NCI-H345 treated with DMSO at 0.1 percent for 48 hours (cell line): ENCODE measurements around the gene STARD7.

ENCODE experiments used
- DNase-seq: peaks from one replicate; lab custom pipeline; 2025; ENCODE audit not compliant: unreplicated experiment; lab: John Stamatoyannopoulos, UW

The STARD7 gene

GRCh38 chr2:96137321-96138178, 71.1 kb downstream of the STARD7 start:
- no peak for DNase-seq

- DNase-seq: no peak
Measured at GRCh38 chr2:96136129-96136720, 72.4 kb downstream of the STARD7 start.

- no peak for DNase-seq
Measured at GRCh38 chr2:96135621-96136020, 73.0 kb downstream of the STARD7 start.

DNA sequence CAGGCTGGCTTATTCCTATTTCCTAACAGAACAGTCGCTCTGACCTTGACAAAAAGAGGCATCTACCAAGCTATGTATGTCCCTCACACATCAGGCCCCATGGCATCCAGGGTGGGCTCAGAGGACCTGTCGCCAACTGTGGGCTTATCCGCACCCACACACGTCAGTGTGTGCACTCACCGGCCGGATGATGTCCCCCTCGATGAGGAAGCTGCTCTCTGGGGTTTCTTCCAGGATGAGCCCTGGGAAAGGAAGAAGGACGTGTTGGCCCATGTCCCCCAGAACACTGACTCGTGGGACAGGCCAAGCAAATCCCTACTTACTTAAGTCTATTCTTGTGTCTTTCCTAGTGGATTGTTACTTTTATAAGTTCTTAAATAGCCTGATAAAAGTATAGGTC, 73.5 kb downstream of the STARD7 start:
- no peak for DNase-seq
